ENCODE results near the gene SPAST. TPM values are rescaled to one million over a fixed set of nuclear protein-coding genes. Genes with fewer than 3 reads are reported as not detected.

The SPAST gene
- total and polyA plus RNA-seq, 9 of the 15 experiments (the other 6 are each of a cell fraction or from before 2014, with no cell fraction given): 7.4 to 37.0 (median 19.0) TPM

DNA sequence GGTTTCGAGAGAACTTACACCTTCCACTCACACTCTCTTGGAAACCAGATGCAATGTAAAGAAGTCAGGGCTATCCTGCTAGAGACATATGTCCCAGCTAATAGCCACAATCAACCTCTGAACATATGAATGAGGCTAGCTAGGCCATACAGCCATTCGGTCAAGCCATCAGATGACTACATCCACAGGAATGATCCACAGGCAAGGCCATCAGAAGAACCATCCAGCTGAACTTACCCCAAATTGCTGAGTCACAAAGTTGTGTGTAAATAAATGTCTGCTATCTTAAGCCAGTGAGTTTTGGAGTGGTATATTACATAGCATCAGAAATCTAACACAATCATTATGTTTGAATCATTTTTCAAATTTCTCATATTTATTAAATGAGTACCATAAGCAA is 5.2 kb upstream of the SPAST start:
- Histone ChIP-seq H3K4me3 (no peak overlapping the region), H3K36me3 (ENCODE audit: control insufficient read depth, insufficient read depth, low read length) (no peaks in the 10 kb centered on the region), H3K79me2 (ENCODE audit: control insufficient read depth, insufficient read depth, low read length) (no peaks in the 10 kb centered on the region), H3K9me1 (ENCODE audit: control insufficient read depth, insufficient read depth, low read length) (no peaks in the 10 kb centered on the region), H3K27me3 (ENCODE audit: control insufficient read depth in 2 of 2, insufficient read depth in 2 of 2, low read length in 2 of 2) (no peaks in the 10 kb centered on the region), H3K4me2 (ENCODE audit: insufficient read depth, low read length) (peak overlapping the region; percentile 33; the same call in 1 of the 2 replicates), H2AFZ (ENCODE audit: low read depth, low read length) (peak overlapping the region; percentile 90), H3K9me3 (replicated peaks; ENCODE audit: control insufficient read depth, insufficient read depth, low read depth, low read length) (no peaks in the 10 kb centered on the region), H4K20me1 (replicated peaks; ENCODE audit: control insufficient read depth, insufficient read depth, low read length) (no peaks in the 10 kb centered on the region), H3K27ac (ENCODE audit: extremely low read depth, low read depth, low read length) (peak overlapping the region; percentile 54; the same call in 2 of the 3 replicates), H3K9ac (ENCODE audit: insufficient read depth in 1 of 2, low read depth in 2 of 2, low read length in 2 of 2) (no peak overlapping the region), H3K4me1 (replicated peaks in 1 of 2; ENCODE audit: control insufficient read depth in 2 of 2, insufficient read depth in 2 of 2, low read length in 2 of 2) (peaks cover 10 to 11% of the 10 kb centered on the region in 2 experiments; a peak in 4 of 5 replicates)
- in situ Hi-C loops (cut with MboI) (no loop called here), intact Hi-C loops (cut with micrococcal nuclease) (no loop called here)
- DNase-seq (ENCODE audit: extremely low read depth in 1 of 4, low spot score in 3 of 4) (peak; percentile 42 to 69 (median 57)), FAIRE-seq (peak; percentile 86), ATAC-seq (peak; percentile 46)
- CTCF ChIA-PET (ENCODE audit: low intra/inter-chr PET ratio): no interaction called here
- BruUV-seq (replicated peaks): no TSS peak
- POLR2A ChIA-PET: interaction anchor here (0.6 to 1.8 kb wide), 4 partner anchors 11 to 108 kb away, joined by 3 to 11 read pairs (median 3); partner anchors contain the start of genes DPY30 and SLC30A6
- 55% methylated on average over 2 of the region's 2 CpGs for WGBS (ENCODE audit: insufficient coverage, low coverage, missing lambda C conversion rate)
- peak; percentile 50; the same call in 1 of the 2 replicates for TF ChIP-seq ARID1B (IDR thresholded peaks at IDR 0.05)
- TF ChIP-seq, protein P1, sequence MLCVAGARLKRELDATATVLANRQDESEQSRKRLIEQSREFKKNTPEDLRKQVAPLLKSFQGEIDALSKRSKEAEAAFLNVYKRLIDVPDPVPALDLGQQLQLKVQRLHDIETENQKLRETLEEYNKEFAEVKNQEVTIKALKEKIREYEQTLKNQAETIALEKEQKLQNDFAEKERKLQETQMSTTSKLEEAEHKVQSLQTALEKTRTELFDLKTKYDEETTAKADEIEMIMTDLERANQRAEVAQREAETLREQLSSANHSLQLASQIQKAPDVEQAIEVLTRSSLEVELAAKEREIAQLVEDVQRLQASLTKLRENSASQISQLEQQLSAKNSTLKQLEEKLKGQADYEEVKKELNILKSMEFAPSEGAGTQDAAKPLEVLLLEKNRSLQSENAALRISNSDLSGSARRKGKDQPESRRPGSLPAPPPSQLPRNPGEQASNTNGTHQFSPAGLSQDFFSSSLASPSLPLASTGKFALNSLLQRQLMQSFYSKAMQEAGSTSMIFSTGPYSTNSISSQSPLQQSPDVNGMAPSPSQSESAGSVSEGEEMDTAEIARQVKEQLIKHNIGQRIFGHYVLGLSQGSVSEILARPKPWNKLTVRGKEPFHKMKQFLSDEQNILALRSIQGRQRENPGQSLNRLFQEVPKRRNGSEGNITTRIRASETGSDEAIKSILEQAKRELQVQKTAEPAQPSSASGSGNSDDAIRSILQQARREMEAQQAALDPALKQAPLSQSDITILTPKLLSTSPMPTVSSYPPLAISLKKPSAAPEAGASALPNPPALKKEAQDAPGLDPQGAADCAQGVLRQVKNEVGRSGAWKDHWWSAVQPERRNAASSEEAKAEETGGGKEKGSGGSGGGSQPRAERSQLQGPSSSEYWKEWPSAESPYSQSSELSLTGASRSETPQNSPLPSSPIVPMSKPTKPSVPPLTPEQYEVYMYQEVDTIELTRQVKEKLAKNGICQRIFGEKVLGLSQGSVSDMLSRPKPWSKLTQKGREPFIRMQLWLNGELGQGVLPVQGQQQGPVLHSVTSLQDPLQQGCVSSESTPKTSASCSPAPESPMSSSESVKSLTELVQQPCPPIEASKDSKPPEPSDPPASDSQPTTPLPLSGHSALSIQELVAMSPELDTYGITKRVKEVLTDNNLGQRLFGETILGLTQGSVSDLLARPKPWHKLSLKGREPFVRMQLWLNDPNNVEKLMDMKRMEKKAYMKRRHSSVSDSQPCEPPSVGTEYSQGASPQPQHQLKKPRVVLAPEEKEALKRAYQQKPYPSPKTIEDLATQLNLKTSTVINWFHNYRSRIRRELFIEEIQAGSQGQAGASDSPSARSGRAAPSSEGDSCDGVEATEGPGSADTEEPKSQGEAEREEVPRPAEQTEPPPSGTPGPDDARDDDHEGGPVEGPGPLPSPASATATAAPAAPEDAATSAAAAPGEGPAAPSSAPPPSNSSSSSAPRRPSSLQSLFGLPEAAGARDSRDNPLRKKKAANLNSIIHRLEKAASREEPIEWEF (CRISPR knock-in tag; IDR thresholded peaks at IDR 0.05): no peak
- TF ChIP-seq EHMT2 (IDR thresholded peaks at IDR 0.05): peak; percentile 66; the same call in 1 of the 2 replicates
- peak; percentile 88 for TF ChIP-seq MAFK (IDR thresholded peaks at IDR 0.05; ENCODE audit: low read length)
- peak; percentile 64; the same call in 1 of the 2 replicates for TF ChIP-seq SMARCA4 (IDR thresholded peaks at IDR 0.05)
- TF ChIP-seq, protein P2, sequence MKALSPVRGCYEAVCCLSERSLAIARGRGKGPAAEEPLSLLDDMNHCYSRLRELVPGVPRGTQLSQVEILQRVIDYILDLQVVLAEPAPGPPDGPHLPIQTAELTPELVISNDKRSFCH (CRISPR knock-in tag; IDR thresholded peaks at IDR 0.05): no peak
- TF ChIP-seq, protein P2 (tag; IDR thresholded peaks at IDR 0.05): no peak
- TF ChIP-seq C11orf30 (IDR thresholded peaks at IDR 0.05; ENCODE audit: low read depth): peak; percentile 96
- peak in 1 of 2 experiments; percentile 44; a peak in 1 of 4 replicates for TF ChIP-seq TRIM24 (IDR thresholded peaks at IDR 0.05)
- TF ChIP-seq NFE2L1 (tag; IDR thresholded peaks at IDR 0.05; ENCODE audit: borderline replicate concordance, low read depth): peak; percentile 86
- peak; percentile 49; the same call in 1 of the 2 replicates for TF ChIP-seq JUND (IDR thresholded peaks at IDR 0.05; ENCODE audit: borderline replicate concordance, low read depth, low read length)
- peak; percentile 75; the same call in 2 of the 3 replicates for TF ChIP-seq JUND (tag; IDR thresholded peaks at IDR 0.05; ENCODE audit: borderline replicate concordance, low read depth, low read length)
- TF ChIP-seq ZNF41 (CRISPR knock-in tag; conservative IDR thresholded peaks at IDR 0.05): no peak
- peak in 1 of 2 experiments; percentile 41; a peak in 1 of 4 replicates for TF ChIP-seq FOXK2 (conservative IDR thresholded peaks at IDR 0.05 in 1 of 2, IDR thresholded peaks at IDR 0.05 in 1 of 2; ENCODE audit: low read depth in 2 of 2)
- no peak for TF ChIP-seq EWSR1 (IDR thresholded peaks at IDR 0.05; ENCODE audit: borderline replicate concordance, low read depth, partially characterized antibody)
- no peak for TF ChIP-seq ZNF551 (CRISPR knock-in tag; IDR thresholded peaks at IDR 0.05)
- peak; percentile 94 for TF ChIP-seq NFE2 (IDR thresholded peaks at IDR 0.05; ENCODE audit: low read depth)

Data from K562 (cell line).